ENCODE measurements around the gene MAPK9.

MAPK9 gene

GRCh38 chr5:180250329-180250728 lies 41.6 kb downstream of the MAPK9 start:
- Histone ChIP-seq H3K4me3 (ENCODE audit: low read length, poor library complexity, severe bottlenecking) (no peak overlapping the region), H3K9me2 (replicated peaks; ENCODE audit: low read depth, low read length) (no peaks in the 10 kb centered on the region), H3K36me3 (ENCODE audit: insufficient read depth, low read length) (no peaks in the 10 kb centered on the region), H3F3A (ENCODE audit: low read depth) (no peaks in the 10 kb centered on the region), H3K9ac (ENCODE audit: low read depth, low read length, poor library complexity, severe bottlenecking) (no peak overlapping the region), H4K20me1 (ENCODE audit: insufficient read depth, low read length, poor library complexity, severe bottlenecking) (no peaks in the 10 kb centered on the region), H3K9me3 (ENCODE audit: insufficient read depth, low read depth, low read length) (peaks cover 5% of the 10 kb centered on the region; the same call in 1 of the 2 replicates), H3K4me1 (ENCODE audit: insufficient read depth, low read length, poor library complexity, severe bottlenecking) (no peaks in the 10 kb centered on the region), H3K27me3 (ENCODE audit: insufficient read depth, low read length, poor library complexity, severe bottlenecking) (no peaks in the 10 kb centered on the region), H2AFZ (ENCODE audit: low read length) (no peak overlapping the region), H3K79me2 (ENCODE audit: insufficient read depth, low read length) (no peaks in the 10 kb centered on the region), H3K4me2 (ENCODE audit: low read depth, low read length, poor library complexity, severe bottlenecking) (no peak overlapping the region)
- no peak for TF ChIP-seq EZH2phosphoT487 (IDR thresholded peaks at IDR 0.05; ENCODE audit: borderline replicate concordance)
- no peak for TF ChIP-seq CTCF (conservative IDR thresholded peaks at IDR 0.05; ENCODE audit: low read length)

- H3K4me3 ChIP-seq (ENCODE audit: low read length, poor library complexity, severe bottlenecking), result no peak overlapping the region
- H3K9ac ChIP-seq (ENCODE audit: low read depth, low read length, poor library complexity, severe bottlenecking), result no peak overlapping the region
- H3K79me2 ChIP-seq (ENCODE audit: insufficient read depth, low read length), result no peaks in the 10 kb centered on the region
- H2AFZ ChIP-seq (ENCODE audit: low read length), result no peak overlapping the region
- no peaks in the 10 kb centered on the region for H3K4me1 ChIP-seq (ENCODE audit: insufficient read depth, low read length, poor library complexity, severe bottlenecking)
- no peaks in the 10 kb centered on the region for H3K27me3 ChIP-seq (ENCODE audit: insufficient read depth, low read length, poor library complexity, severe bottlenecking)
- H3F3A ChIP-seq (ENCODE audit: low read depth), result no peaks in the 10 kb centered on the region
- H3K4me2 ChIP-seq (ENCODE audit: low read depth, low read length, poor library complexity, severe bottlenecking), result no peak overlapping the region
- H4K20me1 ChIP-seq (ENCODE audit: insufficient read depth, low read length, poor library complexity, severe bottlenecking), result no peaks in the 10 kb centered on the region
- no peaks in the 10 kb centered on the region for H3K9me2 ChIP-seq (replicated peaks; ENCODE audit: low read depth, low read length)
- no peaks in the 10 kb centered on the region for H3K9me3 ChIP-seq (ENCODE audit: insufficient read depth, low read depth, low read length)
- H3K36me3 ChIP-seq (ENCODE audit: insufficient read depth, low read length), result no peaks in the 10 kb centered on the region; the same call in 1 of the 2 replicates
- TF ChIP-seq EZH2phosphoT487 (IDR thresholded peaks at IDR 0.05; ENCODE audit: borderline replicate concordance) (no peak), CTCF (conservative IDR thresholded peaks at IDR 0.05; ENCODE audit: low read length) (no peak)
Observed at GRCh38 chr5:180241600-180241999, 50.3 kb downstream of the MAPK9 start.

- Histone ChIP-seq H3K9me3 (ENCODE audit: insufficient read depth, low read depth, low read length) (no peaks in the 10 kb centered on the region), H3K4me2 (ENCODE audit: low read depth, low read length, poor library complexity, severe bottlenecking) (no peak overlapping the region), H3K4me1 (ENCODE audit: insufficient read depth, low read length, poor library complexity, severe bottlenecking) (no peaks in the 10 kb centered on the region), H3K36me3 (ENCODE audit: insufficient read depth, low read length) (no peaks in the 10 kb centered on the region; the same call in 1 of the 2 replicates), H3K4me3 (ENCODE audit: low read length, poor library complexity, severe bottlenecking) (no peak overlapping the region), H3F3A (ENCODE audit: low read depth) (no peaks in the 10 kb centered on the region), H3K9me2 (replicated peaks; ENCODE audit: low read depth, low read length) (no peaks in the 10 kb centered on the region), H4K20me1 (ENCODE audit: insufficient read depth, low read length, poor library complexity, severe bottlenecking) (no peaks in the 10 kb centered on the region), H3K79me2 (ENCODE audit: insufficient read depth, low read length) (no peaks in the 10 kb centered on the region), H3K9ac (ENCODE audit: low read depth, low read length, poor library complexity, severe bottlenecking) (no peak overlapping the region), H3K27me3 (ENCODE audit: insufficient read depth, low read length, poor library complexity, severe bottlenecking) (no peaks in the 10 kb centered on the region), H2AFZ (ENCODE audit: low read length) (no peak overlapping the region)
- no peak for TF ChIP-seq EZH2phosphoT487 (IDR thresholded peaks at IDR 0.05; ENCODE audit: borderline replicate concordance)
- TF ChIP-seq CTCF (conservative IDR thresholded peaks at IDR 0.05; ENCODE audit: low read length), result no peak
Observed at GRCh38 chr5:180238631-180239030, 53.3 kb downstream of the MAPK9 start.

Measured in Loucy (cell line).